Measurements from ENCODE around the gene CAMK2D.
A peak's percentile ranks its signal among the peaks of the same experiment; 100 is the strongest.

Gene CAMK2D

GRCh38 chr4:113674251-113674650, 87.3 kb downstream of the CAMK2D start:
- Mint-ChIP-seq H3K4me1 (peaks cover 66% of the 10 kb centered on the region), H3K27me3 (no peaks in the 10 kb centered on the region), H3K27ac (no peak overlapping the region), H3K36me3 (ENCODE audit: low read depth) (peaks cover 47% of the 10 kb centered on the region), H3K4me3 (no peak overlapping the region), H3K9me3 (no peaks in the 10 kb centered on the region)
- DNase-seq, result no peak
- ATAC-seq, result no peak

GRCh38 chr4:113673450-113673849, 88.1 kb downstream of the CAMK2D start:
- DNase-seq (peak; percentile 35), ATAC-seq (peak; percentile 100)
- peaks cover 58% of the 10 kb centered on the region for H3K4me1 Mint-ChIP-seq
- peaks cover 41% of the 10 kb centered on the region for H3K36me3 Mint-ChIP-seq (ENCODE audit: low read depth)
- peak overlapping the region; percentile 69 for H3K27ac Mint-ChIP-seq
- H3K27me3 Mint-ChIP-seq, result no peaks in the 10 kb centered on the region
- no peak overlapping the region for H3K4me3 Mint-ChIP-seq
- H3K9me3 Mint-ChIP-seq, result no peaks in the 10 kb centered on the region

- DNase-seq (no peak), ATAC-seq (no peak)
- no peaks in the 10 kb centered on the region for H3K9me3 Mint-ChIP-seq
- no peaks in the 10 kb centered on the region for H3K27me3 Mint-ChIP-seq
- no peak overlapping the region for H3K4me3 Mint-ChIP-seq
- H3K4me1 Mint-ChIP-seq, result peaks cover 10% of the 10 kb centered on the region
- H3K36me3 Mint-ChIP-seq (ENCODE audit: low read depth), result peaks cover 21% of the 10 kb centered on the region
- no peak overlapping the region for H3K27ac Mint-ChIP-seq
Measured at GRCh38 chr4:113666386-113667114, 95.0 kb downstream of the CAMK2D start.

- Mint-ChIP-seq H3K4me1 (peaks cover 6% of the 10 kb centered on the region), H3K9me3 (no peaks in the 10 kb centered on the region), H3K27ac (no peak overlapping the region), H3K4me3 (no peak overlapping the region), H3K27me3 (no peaks in the 10 kb centered on the region), H3K36me3 (ENCODE audit: low read depth) (peaks cover 23% of the 10 kb centered on the region)
- DNase-seq, result no peak
- no peak for ATAC-seq
Measured at GRCh38 chr4:113665036-113665435, 96.5 kb downstream of the CAMK2D start.

- no peak for ATAC-seq
Measured at GRCh38 chr4:113662581-113662980, 99.0 kb downstream of the CAMK2D start.

GRCh38 chr4:113659127-113659526, 102.4 kb downstream of the CAMK2D start:
- ATAC-seq (no peak), DNase-seq (no peak)
- Mint-ChIP-seq H3K9me3 (no peaks in the 10 kb centered on the region), H3K4me1 (peaks cover 29% of the 10 kb centered on the region), H3K27ac (no peak overlapping the region), H3K36me3 (ENCODE audit: low read depth) (peaks cover 45% of the 10 kb centered on the region), H3K4me3 (no peak overlapping the region), H3K27me3 (no peaks in the 10 kb centered on the region)

More at GRCh38 chr4:113662581-113662980, 99.0 kb downstream of the CAMK2D start:
- peaks cover 33% of the 10 kb centered on the region for H3K36me3 Mint-ChIP-seq (ENCODE audit: low read depth)
- H3K4me3 Mint-ChIP-seq, result no peak overlapping the region
- no peaks in the 10 kb centered on the region for H3K9me3 Mint-ChIP-seq
- no peak for DNase-seq
- H3K4me1 Mint-ChIP-seq, result peaks cover 19% of the 10 kb centered on the region
- H3K27me3 Mint-ChIP-seq, result no peaks in the 10 kb centered on the region
- H3K27ac Mint-ChIP-seq, result no peak overlapping the region

GRCh38 chr4:113657586-113658233, 103.8 kb downstream of the CAMK2D start:
- Mint-ChIP-seq H3K27me3 (no peaks in the 10 kb centered on the region), H3K9me3 (no peaks in the 10 kb centered on the region)

GRCh38 chr4:113653871-113654270, 107.7 kb downstream of the CAMK2D start:
- Mint-ChIP-seq H3K27me3 (no peaks in the 10 kb centered on the region), H3K4me3 (no peak overlapping the region), H3K27ac (no peak overlapping the region), H3K36me3 (ENCODE audit: low read depth) (peaks cover 43% of the 10 kb centered on the region), H3K4me1 (peaks cover 38% of the 10 kb centered on the region), H3K9me3 (no peaks in the 10 kb centered on the region)
- ATAC-seq (no peak), DNase-seq (no peak)

More at GRCh38 chr4:113657586-113658233, 103.8 kb downstream of the CAMK2D start:
- Mint-ChIP-seq H3K4me3 (no peak overlapping the region), H3K36me3 (ENCODE audit: low read depth) (peaks cover 43% of the 10 kb centered on the region), H3K27ac (peak overlapping the region; percentile 14), H3K4me1 (peaks cover 34% of the 10 kb centered on the region)
- no peak for DNase-seq
- no peak for ATAC-seq

GRCh38 chr4:113646442-113646822, 115.1 kb downstream of the CAMK2D start:
- H3K27ac Mint-ChIP-seq, result no peak overlapping the region
- H3K27me3 Mint-ChIP-seq, result no peaks in the 10 kb centered on the region
- no peak for DNase-seq
- no peak for ATAC-seq
- H3K9me3 Mint-ChIP-seq, result no peaks in the 10 kb centered on the region
- H3K4me3 Mint-ChIP-seq, result no peak overlapping the region
- H3K4me1 Mint-ChIP-seq, result peaks cover 42% of the 10 kb centered on the region
- peaks cover 45% of the 10 kb centered on the region for H3K36me3 Mint-ChIP-seq (ENCODE audit: low read depth)

- H3K9me3 Mint-ChIP-seq, result no peaks in the 10 kb centered on the region
- no peak overlapping the region for H3K4me3 Mint-ChIP-seq
- no peak overlapping the region for H3K27ac Mint-ChIP-seq
- H3K36me3 Mint-ChIP-seq (ENCODE audit: low read depth), result peaks cover 43% of the 10 kb centered on the region
- no peaks in the 10 kb centered on the region for H3K27me3 Mint-ChIP-seq
- peaks cover 42% of the 10 kb centered on the region for H3K4me1 Mint-ChIP-seq
- DNase-seq (no peak), ATAC-seq (no peak)
Measured at GRCh38 chr4:113645771-113646441, 115.6 kb downstream of the CAMK2D start.

- no peaks in the 10 kb centered on the region for H3K9me3 Mint-ChIP-seq
- ATAC-seq (no peak), DNase-seq (no peak)
- H3K36me3 Mint-ChIP-seq (ENCODE audit: low read depth), result peaks cover 42% of the 10 kb centered on the region
- no peaks in the 10 kb centered on the region for H3K27me3 Mint-ChIP-seq
- no peak overlapping the region for H3K4me3 Mint-ChIP-seq
- no peak overlapping the region for H3K27ac Mint-ChIP-seq
- H3K4me1 Mint-ChIP-seq, result peaks cover 48% of the 10 kb centered on the region
Measured at GRCh38 chr4:113645288-113645687, 116.2 kb downstream of the CAMK2D start.

- no peak for ATAC-seq
- H3K4me3 Mint-ChIP-seq, result no peak overlapping the region
- no peak for DNase-seq
- peaks cover 57% of the 10 kb centered on the region for H3K4me1 Mint-ChIP-seq
- H3K27me3 Mint-ChIP-seq, result no peaks in the 10 kb centered on the region
- peaks cover 40% of the 10 kb centered on the region for H3K36me3 Mint-ChIP-seq (ENCODE audit: low read depth)
- no peaks in the 10 kb centered on the region for H3K9me3 Mint-ChIP-seq
- peak overlapping the region; percentile 57 for H3K27ac Mint-ChIP-seq
Measured at GRCh38 chr4:113644398-113644797, 117.1 kb downstream of the CAMK2D start.

GRCh38 chr4:113643505-113643904, 118.0 kb downstream of the CAMK2D start:
- H3K9me3 Mint-ChIP-seq, result no peaks in the 10 kb centered on the region
- H3K27ac Mint-ChIP-seq, result no peak overlapping the region
- DNase-seq (no peak), ATAC-seq (no peak)
- H3K27me3 Mint-ChIP-seq, result no peaks in the 10 kb centered on the region
- peaks cover 56% of the 10 kb centered on the region for H3K4me1 Mint-ChIP-seq
- peaks cover 35% of the 10 kb centered on the region for H3K36me3 Mint-ChIP-seq (ENCODE audit: low read depth)
- H3K4me3 Mint-ChIP-seq, result no peak overlapping the region

GRCh38 chr4:113641025-113641431, 120.5 kb downstream of the CAMK2D start:
- peaks cover 2% of the 10 kb centered on the region for H3K27me3 Mint-ChIP-seq
- H3K4me3 Mint-ChIP-seq, result no peak overlapping the region
- no peak for DNase-seq
- peaks cover 69% of the 10 kb centered on the region for H3K4me1 Mint-ChIP-seq
- H3K36me3 Mint-ChIP-seq (ENCODE audit: low read depth), result peaks cover 32% of the 10 kb centered on the region
- ATAC-seq, result no peak
- no peaks in the 10 kb centered on the region for H3K9me3 Mint-ChIP-seq
- H3K27ac Mint-ChIP-seq, result peak overlapping the region; percentile 11

- H3K9me3 Mint-ChIP-seq, result no peaks in the 10 kb centered on the region
- H3K27ac Mint-ChIP-seq, result peak overlapping the region; percentile 17
- DNase-seq, result no peak
- ATAC-seq, result peak; percentile 74
- no peak overlapping the region for H3K4me3 Mint-ChIP-seq
- H3K36me3 Mint-ChIP-seq (ENCODE audit: low read depth), result peaks cover 24% of the 10 kb centered on the region
- H3K4me1 Mint-ChIP-seq, result peaks cover 62% of the 10 kb centered on the region
- peaks cover 2% of the 10 kb centered on the region for H3K27me3 Mint-ChIP-seq
Measured at GRCh38 chr4:113639326-113639725, 122.2 kb downstream of the CAMK2D start.
